ENCODE results near the gene ACTRT2.

DNA sequence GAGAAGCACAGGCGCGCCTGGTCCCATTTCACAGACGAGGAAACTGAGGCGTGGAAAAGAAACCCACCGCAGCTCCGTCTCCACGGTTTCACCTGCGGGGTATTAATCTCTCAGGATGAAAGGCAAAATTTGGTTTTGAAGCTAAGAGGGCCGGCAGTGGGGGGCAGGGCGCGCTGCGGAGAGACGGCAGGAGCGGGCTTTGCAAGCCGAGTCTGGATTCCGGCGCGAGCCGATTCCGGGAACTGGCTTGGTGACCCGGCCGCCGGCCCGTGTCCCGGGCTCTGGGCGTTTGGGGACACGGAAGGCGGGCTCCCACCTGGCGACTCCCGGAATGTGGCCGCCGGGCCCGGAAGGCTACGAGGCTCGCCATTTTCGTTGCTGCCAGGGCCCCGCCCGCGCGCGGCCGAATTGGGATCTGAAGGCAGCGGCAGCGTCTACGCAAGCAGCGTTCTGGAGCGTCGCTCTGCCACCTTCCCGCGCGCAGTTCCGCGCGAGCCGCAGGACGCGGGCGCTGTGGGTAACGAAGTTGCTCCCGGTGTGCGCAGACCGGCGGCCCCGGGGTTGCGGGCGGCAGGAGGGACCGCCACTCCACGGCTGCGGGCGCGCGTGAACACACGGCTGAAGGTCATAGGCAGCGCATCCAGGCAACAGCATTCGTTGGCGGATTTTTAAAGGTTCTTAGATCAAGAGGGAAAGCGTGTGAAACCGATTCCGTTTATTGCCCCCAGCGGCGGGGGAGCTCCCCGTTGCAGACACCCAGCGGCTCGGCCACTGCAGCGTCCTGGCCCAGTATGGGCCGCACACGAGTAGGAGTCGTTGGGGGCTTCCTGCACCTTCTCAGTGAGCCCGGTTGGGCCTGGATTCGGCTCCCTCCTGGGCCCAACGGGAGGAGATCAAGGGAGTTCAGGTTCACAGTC, 42.4 kb downstream of the ACTRT2 start:
- TF ChIP-seq, protein P1, sequence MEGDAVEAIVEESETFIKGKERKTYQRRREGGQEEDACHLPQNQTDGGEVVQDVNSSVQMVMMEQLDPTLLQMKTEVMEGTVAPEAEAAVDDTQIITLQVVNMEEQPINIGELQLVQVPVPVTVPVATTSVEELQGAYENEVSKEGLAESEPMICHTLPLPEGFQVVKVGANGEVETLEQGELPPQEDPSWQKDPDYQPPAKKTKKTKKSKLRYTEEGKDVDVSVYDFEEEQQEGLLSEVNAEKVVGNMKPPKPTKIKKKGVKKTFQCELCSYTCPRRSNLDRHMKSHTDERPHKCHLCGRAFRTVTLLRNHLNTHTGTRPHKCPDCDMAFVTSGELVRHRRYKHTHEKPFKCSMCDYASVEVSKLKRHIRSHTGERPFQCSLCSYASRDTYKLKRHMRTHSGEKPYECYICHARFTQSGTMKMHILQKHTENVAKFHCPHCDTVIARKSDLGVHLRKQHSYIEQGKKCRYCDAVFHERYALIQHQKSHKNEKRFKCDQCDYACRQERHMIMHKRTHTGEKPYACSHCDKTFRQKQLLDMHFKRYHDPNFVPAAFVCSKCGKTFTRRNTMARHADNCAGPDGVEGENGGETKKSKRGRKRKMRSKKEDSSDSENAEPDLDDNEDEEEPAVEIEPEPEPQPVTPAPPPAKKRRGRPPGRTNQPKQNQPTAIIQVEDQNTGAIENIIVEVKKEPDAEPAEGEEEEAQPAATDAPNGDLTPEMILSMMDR (IDR thresholded peaks at IDR 0.05 in 4 of 5, conservative IDR thresholded peaks at IDR 0.05 in 1 of 5), result no peak
- no peak for TF ChIP-seq POLR2A (IDR thresholded peaks at IDR 0.05)

Data from gastrocnemius medialis (tissue), 4 donors.